A549 (cell line): ENCODE measurements around the gene HES4. TPM values are rescaled to one million over a fixed set of nuclear protein-coding genes. Genes with fewer than 3 reads are reported as not detected.

ENCODE experiments used
- ATAC-seq, 2 experiments: fragments of 200-7000 bp in 1 of 2; fragments of >200 bp in 1 of 2; cut with Nextera tagmentation in 1 of 2; cut with Tn5 transposase in 1 of 2; 3 replicates each; pipeline versions ENCODE4 v1.8.0 to v1.9.1; 2018 to 2020; ENCODE audit warnings: mild to moderate bottlenecking in 1 of 2, moderate library complexity in 1 of 2
- CTCF ChIA-PET: fragments of 300-600 bp; sonication (Branson Sonifier 250); formaldehyde crosslinking; extraction: SDS; loops from one replicate; lab custom pipeline; 2021; ENCODE audit warnings: antibody characterized with exemption, inconsistent platforms; lab: Yijun Ruan, JAX
- POLR2A ChIA-PET: fragments of 350-600 bp; formaldehyde crosslinking; extraction: SDS; loops from one replicate; lab custom pipeline; 2021; ENCODE audit warnings: antibody characterized with exemption, inconsistent platforms; lab: Yijun Ruan, JAX
- DNase-seq, 2 experiments: peaks; one replicate each; pipeline versions ENCODE4 v3.0.0 to v3.0.0-alpha.2; 2011 to 2016; ENCODE audit warnings: low read depth in 1 of 2, low spot score in 1 of 2
- FAIRE-seq: peaks from 2 replicates; lab custom pipeline; 2011; peaks lifted over from hg19 to GRCh38; lab: Jason Lieb, UNC
- H3K27ac ChIP-seq, 2 experiments: fragments of >200 bp; sonication (Bioruptor Twin); formaldehyde crosslinking; 3 replicates each; pipeline ENCODE4 v1.5.1; 2016 to 2017
- H3K4me1 ChIP-seq: fragments of >200 bp; sonication (Bioruptor Twin); formaldehyde crosslinking; 3 replicates; pipeline ENCODE4 v1.6.1; 2016
- H3K4me2 ChIP-seq: fragments of >200 bp; sonication (Bioruptor Twin); formaldehyde crosslinking; 3 replicates; pipeline ENCODE4 v1.6.1; 2016
- H3K4me3 ChIP-seq: fragments of >200 bp; sonication (Bioruptor Twin); formaldehyde crosslinking; 3 replicates; pipeline ENCODE4 v1.5.1; 2016
- H3K9me3 ChIP-seq: fragments of >200 bp; sonication (Bioruptor Twin); formaldehyde crosslinking; 3 replicates; pipeline ENCODE4 v1.6.1; 2016
- CBX2 ChIP-seq: fragments of 200-600 bp; sonication (generic); IDR thresholded peaks from 2 replicates; pipeline ENCODE4 v1.6.1; 2016; ENCODE audit warnings: low read depth, mild to moderate bottlenecking, borderline replicate concordance
- CTCF ChIP-seq: fragments of >200 bp; sonication (Bioruptor Twin); formaldehyde crosslinking; IDR thresholded peaks from 3 replicates; pipeline ENCODE4 v1.5.1; 2016
- EP300 ChIP-seq, 2 experiments: fragments of >200 bp; sonication (Bioruptor Twin); formaldehyde crosslinking; IDR thresholded peaks; 2 replicates in 1 of 2; 3 replicates in 1 of 2; pipeline ENCODE4 v1.6.1; 2016 to 2017
- FOSL2 ChIP-seq, 2 experiments: fragments of 450-650 bp in 1 of 2; fragments of >200 bp in 1 of 2; sonication (Bioruptor Twin) in 1 of 2; formaldehyde crosslinking; IDR thresholded peaks; 2 replicates each; pipeline versions ENCODE4 v1.5.0 to v1.6.1; 2016 to 2020; ENCODE audit warnings: mild to moderate bottlenecking in 1 of 2, moderate library complexity in 1 of 2
- GATA3 ChIP-seq: IDR thresholded peaks from 2 replicates; pipeline ENCODE4 v1.6.1; 2012; ENCODE audit warnings: borderline replicate concordance
- HMGXB4 ChIP-seq: fragments of 250-450 bp; sonication (Bioruptor Pico); IDR thresholded peaks from 2 replicates; pipeline ENCODE4 v1.5.0; 2021; ENCODE audit warnings: mild to moderate bottlenecking, moderate library complexity, borderline replicate concordance
- HOXB5 ChIP-seq: fragments of 250-450 bp; sonication (Bioruptor Pico); IDR thresholded peaks from 2 replicates; pipeline ENCODE4 v1.5.0; 2020; ENCODE audit warnings: mild to moderate bottlenecking, moderate library complexity
- JUN ChIP-seq, 2 experiments: fragments of >200 bp; sonication (Bioruptor Twin); formaldehyde crosslinking; IDR thresholded peaks; 2 replicates in 1 of 2; 3 replicates in 1 of 2; pipeline ENCODE4 v1.6.1; 2016 to 2017
- MAX ChIP-seq: IDR thresholded peaks from 2 replicates; pipeline ENCODE4 v1.6.1; 2012
- NFE2L2 ChIP-seq: fragments of 150-350 bp; conservative IDR thresholded peaks from 2 replicates; pipeline ENCODE4 v1.6.1; 2014; ENCODE audit warnings: low read length
- PBX3 ChIP-seq: IDR thresholded peaks from 2 replicates; pipeline ENCODE4 v1.6.1; 2012
- POLR2AphosphoS2 ChIP-seq: conservative IDR thresholded peaks from 2 replicates; pipeline ENCODE4 v1.6.1; 2012; ENCODE audit warnings: low read length, improper control_type of control experiment, inconsistent platforms
- RCOR1 ChIP-seq: fragments of 150-350 bp; IDR thresholded peaks from 2 replicates; pipeline ENCODE4 v1.6.1; 2014; ENCODE audit warnings: antibody characterized with exemption, low read length, low read depth
- RFX5 ChIP-seq: fragments of 450-650 bp; IDR thresholded peaks from 2 replicates; pipeline ENCODE4 v1.7.1; 2014; ENCODE audit warnings: antibody characterized with exemption, mild to moderate bottlenecking, moderate library complexity
- TFCP2L1 ChIP-seq: fragments of 250-450 bp; sonication (Bioruptor Pico); IDR thresholded peaks from 2 replicates; pipeline ENCODE4 v1.5.0; 2021; ENCODE audit warnings: mild to moderate bottlenecking
- ZC3H11A ChIP-seq: fragments of 450-650 bp; IDR thresholded peaks from 2 replicates; pipeline ENCODE4 v1.6.1; 2014; ENCODE audit warnings: antibody characterized with exemption, mild to moderate bottlenecking
- ZFP36 ChIP-seq: fragments of 450-650 bp; IDR thresholded peaks from 2 replicates; pipeline ENCODE4 v1.6.1; 2014; ENCODE audit warnings: borderline replicate concordance; ENCODE audit not compliant: partially characterized antibody
- ZSCAN20 ChIP-seq: fragments of 250-450 bp; sonication (Bioruptor Pico); IDR thresholded peaks from 2 replicates; pipeline ENCODE4 v1.8.0; 2022; ENCODE audit warnings: mild to moderate bottlenecking, moderate library complexity
- WGBS: methylation state at CpG from one replicate; pipeline ENCODE4 v1.1.6; 2017; ENCODE audit errors: missing lambda C conversion rate; 5-methylcytosine and 5-hydroxymethylcytosine counted together
- polyA plus RNA-seq, 4 experiments: library from polyadenylated mRNA; depleted of rRNA in 3 of 4; stranded (reverse); fragments of >200 nt; fragmentation: RNase III in 1 of 4; extraction: RNeasy Plus Mini Kit Qiagen cat#74134 plus additional on column Dnase treatment in 1 of 4; gene quantifications; 2 replicates in 3 of 4; 3 replicates in 1 of 4; pipeline ENCODE4 v1.2.3, GENCODE V29; 2011 to 2017

Gene HES4
- polyA plus RNA-seq, 2 of the 4 experiments (the other 2 are of a cell fraction): 5.9 to 8.4 TPM

GRCh38 chr1:1025730-1026129, 25.8 kb upstream of the HES4 start:
- TF ChIP-seq RCOR1 (no peak), CBX2 (no peak), PBX3 (no peak), POLR2AphosphoS2 (no peak), RFX5 (no peak), EP300 (IDR thresholded peaks at IDR 0.05) (no peak), ZSCAN20 (no peak), HOXB5 (no peak), NFE2L2 (no peak), TFCP2L1 (CRISPR knock-in tag) (no peak), ZFP36 (no peak)
- no peak overlapping the region for H3K4me3 ChIP-seq
- WGBS: no CpG with 5 or more reads among the region's 10 CpGs
- ATAC-seq (no peak), FAIRE-seq (no peak), DNase-seq (no peak)
- H3K4me2 ChIP-seq: peak overlapping the region; percentile 98
- ChIA-PET CTCF (interaction anchor here (0.8 to 3.9 kb wide), 4 partner anchors 14 to 97 kb away, joined by 3 to 22 read pairs (median 12); no protein-coding TSS in a partner anchor), POLR2A (no interaction called here)
- peaks cover 50% of the 10 kb centered on the region for H3K4me1 ChIP-seq
- no peaks in the 10 kb centered on the region for H3K9me3 ChIP-seq
- peak overlapping the region; percentile 86 to 98; a peak in 5 of 6 replicates for H3K27ac ChIP-seq

DNA sequence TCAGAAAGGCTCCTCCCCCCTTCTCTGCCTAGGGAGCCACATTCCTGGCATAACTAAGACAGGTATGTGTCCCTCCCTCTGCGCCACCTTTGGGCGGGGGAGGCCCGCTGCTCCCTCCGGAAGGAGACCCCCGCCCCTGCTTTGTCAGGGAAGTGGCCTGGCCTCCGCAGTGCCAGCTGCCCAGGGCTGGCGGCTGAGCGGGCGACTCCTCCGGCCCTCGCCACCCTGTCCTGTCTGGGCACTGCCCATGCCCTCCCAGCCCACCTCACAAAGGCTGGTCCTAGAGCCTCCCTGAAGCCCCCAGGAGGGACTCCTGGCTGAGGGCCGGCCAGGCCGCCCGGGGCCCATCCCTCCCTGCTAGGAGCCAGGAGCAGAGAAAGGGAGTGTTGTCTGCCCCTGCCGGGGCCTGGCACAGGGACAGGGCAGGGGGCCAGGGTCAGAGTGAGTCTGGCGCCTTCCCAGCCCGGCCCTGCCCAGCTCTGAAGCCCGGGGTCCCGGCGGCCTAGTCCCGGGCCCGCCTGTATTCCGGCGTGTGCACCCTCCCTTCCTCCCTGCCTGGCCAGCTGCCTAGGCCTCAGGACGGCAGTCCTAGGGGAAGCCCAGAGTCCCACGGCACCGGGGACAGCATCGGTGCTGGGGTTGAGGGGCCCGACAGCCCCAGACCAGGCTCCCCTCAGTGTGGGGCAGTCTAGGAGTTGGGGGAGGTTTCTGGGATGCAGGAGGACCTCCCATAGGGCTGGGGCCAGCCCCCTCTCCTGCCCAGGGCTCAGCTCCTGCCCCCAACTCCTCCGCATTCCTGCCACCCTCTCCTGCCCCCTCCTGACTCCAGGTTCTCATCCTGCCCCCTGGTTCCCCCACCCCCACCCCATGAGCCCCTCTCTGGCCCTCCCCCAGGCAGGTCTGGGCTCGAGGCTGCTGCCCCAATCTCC, 25.1 kb upstream of the HES4 start:
- WGBS: no CpG with 5 or more reads among the region's 31 CpGs
- DNase-seq (peak in 1 of 2 experiments; percentile 65), FAIRE-seq (no peak), ATAC-seq (peak; percentile 9 to 39; a peak in 3 of 6 replicates)
- TF ChIP-seq HMGXB4 (CRISPR knock-in tag) (no peak), JUN (IDR thresholded peaks at IDR 0.05) (0 out of 5 replicates have a peak, but pooled peaks of 1 of the 2 experiments have one; percentile 31), FOSL2 (IDR thresholded peaks at IDR 0.05) (no peak), FOSL2 (CRISPR knock-in tag; IDR thresholded peaks at IDR 0.05) (0 out of 2 replicates have a peak, but pooled peaks have one; percentile 19), RCOR1 (no peak), GATA3 (peak; percentile 41; the same call in 1 of the 2 replicates), ZC3H11A (no peak), CTCF (no peak), MAX (0 out of 2 replicates have a peak, but pooled peaks have one; percentile 14)
- POLR2A ChIA-PET: no interaction called here
- Histone ChIP-seq H3K4me3 (peak overlapping the region; percentile 36; the same call in 2 of the 3 replicates), H3K27ac (peak overlapping the region; percentile 86 to 98), H3K4me2 (peak overlapping the region; percentile 98), H3K4me1 (peaks cover 50% of the 10 kb centered on the region), H3K9me3 (no peaks in the 10 kb centered on the region)
- CTCF ChIA-PET: interaction anchor here (0.7 to 3.9 kb wide), 6 partner anchors 9 to 41 kb away, joined by 3 to 22 read pairs (median 6); partner anchors contain the start of gene ISG15
